ENCODE results near the gene NR1H4.

NR1H4 gene

GRCh38 chr12:100455896-100456295, 17.8 kb upstream of the NR1H4 start:
- H3K27me3 Mint-ChIP-seq, result peaks cover 2% of the 10 kb centered on the region
- no peak for ATAC-seq
- H3K36me3 Mint-ChIP-seq (ENCODE audit: low read depth), result no peaks in the 10 kb centered on the region

GRCh38 chr12:100458191-100458590, 15.5 kb upstream of the NR1H4 start:
- Mint-ChIP-seq H3K4me1 (no peaks in the 10 kb centered on the region), H3K27me3 (no peaks in the 10 kb centered on the region), H3K4me3 (no peak overlapping the region), H3K36me3 (ENCODE audit: low read depth) (no peaks in the 10 kb centered on the region), H3K9me3 (no peaks in the 10 kb centered on the region), H3K27ac (no peak overlapping the region)
- ATAC-seq (no peak), DNase-seq (no peak)

More at GRCh38 chr12:100455896-100456295, 17.8 kb upstream of the NR1H4 start:
- Mint-ChIP-seq H3K27ac (no peak overlapping the region), H3K9me3 (no peaks in the 10 kb centered on the region), H3K4me1 (no peaks in the 10 kb centered on the region), H3K4me3 (no peak overlapping the region)
- DNase-seq, result no peak

- no peaks in the 10 kb centered on the region for H3K4me1 Mint-ChIP-seq
- H3K9me3 Mint-ChIP-seq, result no peaks in the 10 kb centered on the region
- H3K27me3 Mint-ChIP-seq, result no peaks in the 10 kb centered on the region
- no peak for ATAC-seq
- no peak for DNase-seq
- H3K4me3 Mint-ChIP-seq, result no peak overlapping the region
- no peak overlapping the region for H3K27ac Mint-ChIP-seq
- no peaks in the 10 kb centered on the region for H3K36me3 Mint-ChIP-seq (ENCODE audit: low read depth)
These were observed 13.0 kb upstream of the NR1H4 start for GRCh38 chr12:100460702-100461101.

- DNase-seq (no peak), ATAC-seq (no peak)
- H3K4me1 Mint-ChIP-seq, result no peaks in the 10 kb centered on the region
- H3K36me3 Mint-ChIP-seq (ENCODE audit: low read depth), result no peaks in the 10 kb centered on the region
- H3K4me3 Mint-ChIP-seq, result no peak overlapping the region
- H3K27me3 Mint-ChIP-seq, result no peaks in the 10 kb centered on the region
- no peaks in the 10 kb centered on the region for H3K9me3 Mint-ChIP-seq
- H3K27ac Mint-ChIP-seq, result no peak overlapping the region
These were observed 12.2 kb upstream of the NR1H4 start for GRCh38 chr12:100461330-100461973.

- no peaks in the 10 kb centered on the region for H3K4me1 Mint-ChIP-seq
- H3K27ac Mint-ChIP-seq, result no peak overlapping the region
- ATAC-seq (no peak), DNase-seq (no peak)
- no peak overlapping the region for H3K4me3 Mint-ChIP-seq
- peaks cover 2% of the 10 kb centered on the region for H3K27me3 Mint-ChIP-seq
- no peaks in the 10 kb centered on the region for H3K9me3 Mint-ChIP-seq
- no peaks in the 10 kb centered on the region for H3K36me3 Mint-ChIP-seq (ENCODE audit: low read depth)
These were observed 10.0 kb upstream of the NR1H4 start for GRCh38 chr12:100463661-100464060.

- Mint-ChIP-seq H3K4me3 (no peak overlapping the region), H3K9me3 (no peaks in the 10 kb centered on the region), H3K4me1 (no peaks in the 10 kb centered on the region), H3K27me3 (peaks cover 2% of the 10 kb centered on the region), H3K36me3 (ENCODE audit: low read depth) (no peaks in the 10 kb centered on the region), H3K27ac (no peak overlapping the region)
- no peak for DNase-seq
- ATAC-seq, result no peak
These were observed 9.1 kb upstream of the NR1H4 start for GRCh38 chr12:100464529-100464928.

- H3K27ac Mint-ChIP-seq, result no peak overlapping the region
- no peak for ATAC-seq
- no peak overlapping the region for H3K4me3 Mint-ChIP-seq
- no peak for DNase-seq
- H3K27me3 Mint-ChIP-seq, result peaks cover 2% of the 10 kb centered on the region
- no peaks in the 10 kb centered on the region for H3K4me1 Mint-ChIP-seq
- H3K9me3 Mint-ChIP-seq, result no peaks in the 10 kb centered on the region
- H3K36me3 Mint-ChIP-seq (ENCODE audit: low read depth), result no peaks in the 10 kb centered on the region
These were observed 5.5 kb upstream of the NR1H4 start for GRCh38 chr12:100468126-100468525.

GRCh38 chr12:100472325-100472724, 1.3 kb upstream of the NR1H4 start:
- no peak overlapping the region for H3K4me3 Mint-ChIP-seq
- ATAC-seq, result no peak
- no peak for DNase-seq
- H3K9me3 Mint-ChIP-seq, result no peaks in the 10 kb centered on the region
- H3K27me3 Mint-ChIP-seq, result peaks cover 5% of the 10 kb centered on the region
- no peaks in the 10 kb centered on the region for H3K36me3 Mint-ChIP-seq (ENCODE audit: low read depth)
- no peaks in the 10 kb centered on the region for H3K4me1 Mint-ChIP-seq
- H3K27ac Mint-ChIP-seq, result no peak overlapping the region

- ATAC-seq (no peak), DNase-seq (no peak)
- Mint-ChIP-seq H3K9me3 (no peaks in the 10 kb centered on the region), H3K4me1 (no peaks in the 10 kb centered on the region), H3K4me3 (no peak overlapping the region), H3K27me3 (peaks cover 3% of the 10 kb centered on the region), H3K36me3 (ENCODE audit: low read depth) (no peaks in the 10 kb centered on the region), H3K27ac (no peak overlapping the region)
These were observed 483 bp upstream of the NR1H4 start for GRCh38 chr12:100473050-100473715.

- Mint-ChIP-seq H3K36me3 (ENCODE audit: low read depth) (no peaks in the 10 kb centered on the region), H3K4me3 (no peak overlapping the region), H3K27me3 (peaks cover 3% of the 10 kb centered on the region), H3K9me3 (no peaks in the 10 kb centered on the region), H3K27ac (no peak overlapping the region), H3K4me1 (no peaks in the 10 kb centered on the region)
- ATAC-seq (no peak), DNase-seq (no peak)
These were observed 951 bp downstream of the NR1H4 start for GRCh38 chr12:100474617-100475016.

GRCh38 chr12:100476013-100476751, 2.5 kb downstream of the NR1H4 start:
- Mint-ChIP-seq H3K4me1 (no peaks in the 10 kb centered on the region), H3K36me3 (ENCODE audit: low read depth) (no peaks in the 10 kb centered on the region), H3K9me3 (no peaks in the 10 kb centered on the region), H3K27ac (no peak overlapping the region), H3K27me3 (peaks cover 4% of the 10 kb centered on the region), H3K4me3 (no peak overlapping the region)
- ATAC-seq, result no peak
- no peak for DNase-seq

GRCh38 chr12:100481021-100481420, 7.4 kb downstream of the NR1H4 start:
- no peak for ATAC-seq
- Mint-ChIP-seq H3K4me3 (no peak overlapping the region), H3K4me1 (no peaks in the 10 kb centered on the region), H3K27ac (no peak overlapping the region), H3K27me3 (peaks cover 3% of the 10 kb centered on the region), H3K36me3 (ENCODE audit: low read depth) (no peaks in the 10 kb centered on the region), H3K9me3 (no peaks in the 10 kb centered on the region)
- no peak for DNase-seq

GRCh38 chr12:100484183-100484886, 10.7 kb downstream of the NR1H4 start:
- DNase-seq, result no peak
- H3K27me3 Mint-ChIP-seq, result peaks cover 3% of the 10 kb centered on the region

GRCh38 chr12:100484891-100485471, 11.3 kb downstream of the NR1H4 start:
- ATAC-seq, result no peak
- Mint-ChIP-seq H3K4me3 (no peak overlapping the region), H3K27ac (no peak overlapping the region), H3K27me3 (peaks cover 1% of the 10 kb centered on the region), H3K36me3 (ENCODE audit: low read depth) (no peaks in the 10 kb centered on the region), H3K4me1 (no peaks in the 10 kb centered on the region), H3K9me3 (no peaks in the 10 kb centered on the region)
- no peak for DNase-seq

More at GRCh38 chr12:100484183-100484886, 10.7 kb downstream of the NR1H4 start:
- no peaks in the 10 kb centered on the region for H3K36me3 Mint-ChIP-seq (ENCODE audit: low read depth)
- no peaks in the 10 kb centered on the region for H3K4me1 Mint-ChIP-seq
- H3K27ac Mint-ChIP-seq, result no peak overlapping the region
- H3K9me3 Mint-ChIP-seq, result no peaks in the 10 kb centered on the region
- no peak overlapping the region for H3K4me3 Mint-ChIP-seq
- ATAC-seq, result no peak
